K562 (cell line): Measurements from ENCODE around the gene PIGQ. TPM values are rescaled to one million over a fixed set of nuclear protein-coding genes. Genes with fewer than 3 reads are reported as not detected.

Experiments used
- FOXA3 ChIP-seq, 2 experiments: fragments of 450-650 bp in 1 of 2; sonication (generic) in 1 of 2; formaldehyde crosslinking; IDR thresholded peaks in 1 of 2; conservative IDR thresholded peaks in 1 of 2; 2 replicates each; pipeline versions ENCODE4 v1.4.0 to v1.8.0; 2020 to 2022; ENCODE audit warnings: mild to moderate bottlenecking in 2 of 2, missing genetic modification reagents in 1 of 2
- MYC ChIP-seq, 2 experiments: fragments of 250-450 bp in 1 of 2; sonication (Bioruptor Pico) in 1 of 2; IDR thresholded peaks; 2 replicates each; pipeline versions ENCODE4 v1.5.1 to v1.6.1; 2012 to 2021; ENCODE audit warnings: low read depth in 2 of 2, borderline replicate concordance in 1 of 2, improper control_type of control experiment in 1 of 2, low read length in 1 of 2, mild to moderate bottlenecking in 1 of 2, moderate library complexity in 1 of 2
- NR2C2 ChIP-seq, 2 experiments: fragments of 200-800 bp in 1 of 2; sonication (Bioruptor generic) in 1 of 2; sonication (generic) in 1 of 2; formaldehyde crosslinking in 1 of 2; IDR thresholded peaks; 2 replicates each; pipeline versions ENCODE4 v1.6.1 to v1.8.0; 2016 to 2022; ENCODE audit warnings: mild to moderate bottlenecking in 1 of 2, missing compliant biosample characterization in 1 of 2, missing genetic modification characterization in 1 of 2, missing genetic modification reagents in 1 of 2
- PML ChIP-seq: IDR thresholded peaks from 2 replicates; pipeline ENCODE4 v1.6.1; 2012; ENCODE audit warnings: low read length, inconsistent platforms
- SIN3A ChIP-seq, 2 experiments: fragments of 150-350 bp in 1 of 2; IDR thresholded peaks; 2 replicates each; pipeline ENCODE4 v1.6.1; 2011 to 2016; ENCODE audit warnings: borderline replicate concordance in 2 of 2, low read depth in 2 of 2, low read length in 2 of 2, mild to moderate bottlenecking in 2 of 2, moderate library complexity in 2 of 2; ENCODE audit not compliant: control insufficient read depth in 1 of 2
- SP2 ChIP-seq: IDR thresholded peaks from 2 replicates; pipeline ENCODE4 v1.6.1; 2011; ENCODE audit warnings: mild to moderate bottlenecking, low read depth, low read length, moderate library complexity; ENCODE audit not compliant: poor library complexity, severe bottlenecking; ENCODE audit errors: extremely low read depth
- YY1 ChIP-seq, 3 experiments: IDR thresholded peaks; 2 replicates each; pipeline ENCODE4 v1.6.1; 2011; ENCODE audit warnings: low read length in 2 of 3, mild to moderate bottlenecking in 2 of 3, moderate library complexity in 2 of 3, borderline replicate concordance in 1 of 3, control low read depth in 1 of 3, low read depth in 1 of 3; ENCODE audit not compliant: insufficient read depth in 3 of 3, insufficient replicate concordance in 2 of 3, control insufficient read depth in 1 of 3, insufficient read length in 1 of 3; ENCODE audit errors: extremely low read depth in 1 of 3
- ZBTB9 ChIP-seq: fragments of 450-650 bp; formaldehyde crosslinking; IDR thresholded peaks from 2 replicates; pipeline ENCODE4 v1.4.0; 2020; ENCODE audit warnings: mild to moderate bottlenecking, moderate library complexity
- ZNF197 ChIP-seq: fragments of 200-800 bp; sonication (Bioruptor generic); IDR thresholded peaks from 2 replicates; pipeline ENCODE4 v1.6.1; 2016; ENCODE audit warnings: low read depth, missing genetic modification characterization, missing compliant biosample characterization
- ZNF431 ChIP-seq: sonication (generic); formaldehyde crosslinking; IDR thresholded peaks from 2 replicates; pipeline ENCODE4 v1.8.0; 2022; ENCODE audit warnings: mild to moderate bottlenecking, missing genetic modification reagents
- ZNF668 ChIP-seq: fragments of 250-450 bp; sonication (Bioruptor Pico); IDR thresholded peaks from 2 replicates; pipeline ENCODE4 v1.8.0; 2022; ENCODE audit warnings: mild to moderate bottlenecking, inconsistent platforms
- polyA plus RNA-seq, 8 experiments: library from polyadenylated mRNA; depleted of rRNA in 4 of 8; stranded (reverse) in 5 of 8; unstranded in 3 of 8; fragments of >200 nt; fragmentation: Nextera tagmentation in 2 of 8; fragmentation: Illumina TruSeq in 1 of 8; extraction: Ambion mirVana in 2 of 8; extraction: Trizol in 1 of 8; gene quantifications; 2 replicates each; pipeline versions ENCODE4 v1.2.1 to v1.2.3, GENCODE V29; 2011 to 2014; ENCODE audit warnings: inconsistent platforms in 1 of 8, missing spikeins in 1 of 8
- total RNA-seq, 7 experiments: library from RNA; depleted of rRNA in 6 of 7; stranded (reverse); fragments of >200 nt in 6 of 7; fragmentation: Illumina TruSeq in 2 of 7; extraction: Trizol in 2 of 7; gene quantifications; 2 replicates each; pipeline versions ENCODE4 v1.2.1 to v1.2.3, GENCODE V29; 2011 to 2021; ENCODE audit warnings: low replicate concordance in 1 of 7
- TF ChIP-seq, protein P1 (sequence below): sonication (generic); formaldehyde crosslinking; IDR thresholded peaks from 2 replicates; pipeline ENCODE4 v1.9.0; 2022; ENCODE audit warnings: mild to moderate bottlenecking, missing genetic modification reagents
- TF ChIP-seq, protein P2 (sequence below), 2 experiments: fragments of 450-650 bp; formaldehyde crosslinking in 1 of 2; IDR thresholded peaks; 2 replicates each; pipeline versions ENCODE4 v1.4.0 to v1.6.1; 2014 to 2020; ENCODE audit warnings: mild to moderate bottlenecking in 2 of 2, borderline replicate concordance in 1 of 2, low read depth in 1 of 2

Gene PIGQ
- total and polyA plus RNA-seq, 9 of the 15 experiments (the other 6 are each of a cell fraction or from before 2014, with no cell fraction given) = 0.20 to 49.6 (median 11.7) TPM

DNA sequence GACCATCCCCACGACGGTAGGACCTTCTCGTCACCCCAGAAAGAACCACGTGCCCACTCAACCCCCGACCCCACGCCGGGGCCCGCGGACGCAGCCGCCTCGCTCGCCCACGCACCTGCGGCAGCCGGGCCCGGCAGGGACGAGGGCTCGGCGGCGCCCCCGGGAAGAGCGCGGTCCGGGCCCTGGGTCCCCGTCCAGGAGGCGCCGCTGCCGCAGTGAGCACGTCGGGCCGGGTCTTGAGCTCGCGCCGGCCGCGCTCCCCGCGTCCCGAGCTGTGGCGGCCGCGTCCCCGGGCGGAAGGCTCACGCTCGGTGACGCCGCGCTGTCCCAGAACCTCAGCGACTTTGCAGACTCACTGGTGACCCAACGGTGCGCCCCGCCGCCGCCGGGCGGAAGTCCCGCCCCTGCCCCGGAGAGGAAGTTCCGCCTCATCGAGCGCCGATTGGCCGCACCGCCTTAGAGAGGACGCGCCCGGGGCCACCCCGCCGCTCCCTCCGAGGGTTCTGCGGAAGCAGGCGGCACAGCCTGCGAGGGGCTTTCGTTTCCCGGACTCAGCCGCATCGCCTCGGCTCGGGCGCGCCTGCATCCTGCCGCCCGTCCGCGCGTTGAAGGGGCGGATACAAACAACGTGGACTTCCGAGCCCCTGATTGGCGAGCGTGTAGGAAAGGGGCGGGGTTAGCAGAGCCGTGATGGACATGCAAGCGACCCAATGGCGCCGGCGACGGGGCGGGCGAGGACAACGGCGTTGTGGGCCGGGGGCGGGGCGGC is 19.3 kb downstream of the PIGQ start (continued):
- TF ChIP-seq ZBTB9 (peak; percentile 10; the same call in 1 of the 2 replicates), SIN3A (IDR thresholded peaks at IDR 0.05; ENCODE audit: borderline replicate concordance in 2 of 2, control insufficient read depth in 1 of 2, low read depth in 2 of 2, low read length in 2 of 2) (peak in 1 of 2 experiments; percentile 48; a peak in 1 of 4 replicates), MYC (IDR thresholded peaks at IDR 0.05; ENCODE audit: low read depth, low read length) (peak; percentile 71; the same call in 1 of the 2 replicates), MYC (CRISPR knock-in tag; IDR thresholded peaks at IDR 0.05; ENCODE audit: borderline replicate concordance, low read depth) (0 out of 2 replicates have a peak, but pooled peaks have one; percentile 55), ZNF197 (CRISPR knock-in tag) (no peak), YY1 (IDR thresholded peaks at IDR 0.05; ENCODE audit: borderline replicate concordance in 1 of 3, control insufficient read depth in 1 of 3, extremely low read depth in 1 of 3, insufficient read depth in 3 of 3, insufficient read length in 1 of 3, insufficient replicate concordance in 2 of 3, low read depth in 1 of 3, low read length in 2 of 3) (peak in 1 of 3 experiments; percentile 67), SP2 (no peak), ZNF431 (CRISPR knock-in tag) (0 out of 2 replicates have a peak, but pooled peaks have one; percentile 1), ZNF668 (no peak), PML (no peak; the same call in 1 of the 2 replicates), NR2C2 (CRISPR knock-in tag; IDR thresholded peaks at IDR 0.05) (no peak; the same call in 1 of the 2 replicates), NR2C2 (tag; IDR thresholded peaks at IDR 0.05) (peak; percentile 91), FOXA3 (CRISPR knock-in tag; conservative IDR thresholded peaks at IDR 0.05 in 1 of 2, IDR thresholded peaks at IDR 0.05 in 1 of 2) (peak in 1 of 2 experiments; percentile 56; a peak in 1 of 4 replicates)
- TF ChIP-seq, protein P1, sequence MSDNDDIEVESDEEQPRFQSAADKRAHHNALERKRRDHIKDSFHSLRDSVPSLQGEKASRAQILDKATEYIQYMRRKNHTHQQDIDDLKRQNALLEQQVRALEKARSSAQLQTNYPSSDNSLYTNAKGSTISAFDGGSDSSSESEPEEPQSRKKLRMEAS = peak; percentile 55
- TF ChIP-seq, protein P2, sequence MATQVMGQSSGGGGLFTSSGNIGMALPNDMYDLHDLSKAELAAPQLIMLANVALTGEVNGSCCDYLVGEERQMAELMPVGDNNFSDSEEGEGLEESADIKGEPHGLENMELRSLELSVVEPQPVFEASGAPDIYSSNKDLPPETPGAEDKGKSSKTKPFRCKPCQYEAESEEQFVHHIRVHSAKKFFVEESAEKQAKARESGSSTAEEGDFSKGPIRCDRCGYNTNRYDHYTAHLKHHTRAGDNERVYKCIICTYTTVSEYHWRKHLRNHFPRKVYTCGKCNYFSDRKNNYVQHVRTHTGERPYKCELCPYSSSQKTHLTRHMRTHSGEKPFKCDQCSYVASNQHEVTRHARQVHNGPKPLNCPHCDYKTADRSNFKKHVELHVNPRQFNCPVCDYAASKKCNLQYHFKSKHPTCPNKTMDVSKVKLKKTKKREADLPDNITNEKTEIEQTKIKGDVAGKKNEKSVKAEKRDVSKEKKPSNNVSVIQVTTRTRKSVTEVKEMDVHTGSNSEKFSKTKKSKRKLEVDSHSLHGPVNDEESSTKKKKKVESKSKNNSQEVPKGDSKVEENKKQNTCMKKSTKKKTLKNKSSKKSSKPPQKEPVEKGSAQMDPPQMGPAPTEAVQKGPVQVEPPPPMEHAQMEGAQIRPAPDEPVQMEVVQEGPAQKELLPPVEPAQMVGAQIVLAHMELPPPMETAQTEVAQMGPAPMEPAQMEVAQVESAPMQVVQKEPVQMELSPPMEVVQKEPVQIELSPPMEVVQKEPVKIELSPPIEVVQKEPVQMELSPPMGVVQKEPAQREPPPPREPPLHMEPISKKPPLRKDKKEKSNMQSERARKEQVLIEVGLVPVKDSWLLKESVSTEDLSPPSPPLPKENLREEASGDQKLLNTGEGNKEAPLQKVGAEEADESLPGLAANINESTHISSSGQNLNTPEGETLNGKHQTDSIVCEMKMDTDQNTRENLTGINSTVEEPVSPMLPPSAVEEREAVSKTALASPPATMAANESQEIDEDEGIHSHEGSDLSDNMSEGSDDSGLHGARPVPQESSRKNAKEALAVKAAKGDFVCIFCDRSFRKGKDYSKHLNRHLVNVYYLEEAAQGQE (IDR thresholded peaks at IDR 0.05; ENCODE audit: borderline replicate concordance) = peak; percentile 31; the same call in 1 of the 2 replicates
- TF ChIP-seq, protein P2 (CRISPR knock-in tag; IDR thresholded peaks at IDR 0.05; ENCODE audit: low read depth) = no peak
